ENCODE data around the gene KIAA0232.

Gene KIAA0232

DNA sequence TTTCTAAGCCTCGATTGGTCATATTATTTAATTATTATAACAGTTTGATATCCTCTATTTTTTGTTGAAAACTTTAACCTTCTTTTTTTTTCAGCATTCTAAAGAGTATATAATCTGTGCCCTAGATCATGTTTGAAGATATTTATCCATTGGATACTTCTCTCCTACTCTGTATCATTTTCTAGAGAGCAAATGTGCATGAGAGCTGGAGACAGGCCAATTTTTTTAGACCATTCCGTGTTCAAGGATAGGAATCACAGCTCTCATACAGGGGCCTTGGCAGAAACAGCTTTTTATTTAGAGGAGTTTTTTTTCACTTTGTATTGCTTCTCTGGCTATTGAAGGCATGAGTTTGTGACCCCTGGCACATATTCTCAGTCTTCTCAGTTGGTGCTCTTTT lies 69.4 kb downstream of the KIAA0232 start:
- DNase-seq = no peak

DNA sequence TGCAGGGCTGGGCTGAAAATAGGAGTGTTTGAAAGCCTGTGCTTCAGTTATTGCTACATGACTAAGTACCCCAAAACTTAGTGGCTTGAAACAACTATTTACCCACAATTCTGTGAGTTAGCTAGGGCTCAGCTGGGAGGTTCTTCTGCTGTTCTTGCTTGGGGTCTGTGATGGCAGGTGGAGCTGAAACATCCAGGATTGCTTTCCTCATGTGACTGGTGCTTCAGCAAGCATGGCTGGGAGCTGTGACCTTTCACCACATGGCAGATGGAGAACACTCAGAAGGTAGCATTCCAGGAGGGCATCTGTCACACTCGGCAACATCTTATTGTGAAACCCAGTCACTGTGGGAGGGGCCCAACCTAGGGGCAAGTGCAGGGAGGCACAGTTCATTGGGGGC lies 70.1 kb downstream of the KIAA0232 start:
- DNase-seq = no peak

DNA sequence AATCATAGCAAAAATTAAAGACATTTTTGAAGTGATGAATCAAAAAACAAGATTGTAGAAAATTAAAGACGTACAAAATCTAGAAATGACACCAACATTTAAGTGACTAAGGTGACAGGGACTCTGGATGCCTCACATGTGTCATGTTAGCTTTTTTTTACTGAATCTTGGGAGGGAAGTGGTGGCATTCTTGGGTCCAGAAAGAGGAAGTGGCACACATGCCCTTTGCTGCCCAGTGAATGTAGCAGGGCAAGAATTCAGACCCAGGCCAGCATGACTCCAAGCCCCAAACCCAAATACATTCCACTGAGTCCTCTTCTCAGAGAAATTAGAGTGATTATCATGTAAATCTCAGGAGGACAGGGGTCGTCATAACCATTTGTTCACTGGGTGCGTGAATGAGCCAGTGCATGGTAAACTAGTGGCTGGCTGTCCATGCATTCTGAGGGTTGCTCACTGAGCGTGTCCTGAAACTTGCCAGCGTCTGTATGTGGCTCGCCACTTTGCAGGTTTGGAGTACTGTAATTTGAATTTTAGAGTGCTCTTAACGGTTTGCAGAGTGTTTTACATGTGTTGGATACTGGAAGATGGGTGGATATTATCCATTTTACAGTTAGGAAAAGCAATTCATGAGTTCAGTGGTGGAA lies 71.7 kb downstream of the KIAA0232 start:
- DNase-seq = no peak

DNA sequence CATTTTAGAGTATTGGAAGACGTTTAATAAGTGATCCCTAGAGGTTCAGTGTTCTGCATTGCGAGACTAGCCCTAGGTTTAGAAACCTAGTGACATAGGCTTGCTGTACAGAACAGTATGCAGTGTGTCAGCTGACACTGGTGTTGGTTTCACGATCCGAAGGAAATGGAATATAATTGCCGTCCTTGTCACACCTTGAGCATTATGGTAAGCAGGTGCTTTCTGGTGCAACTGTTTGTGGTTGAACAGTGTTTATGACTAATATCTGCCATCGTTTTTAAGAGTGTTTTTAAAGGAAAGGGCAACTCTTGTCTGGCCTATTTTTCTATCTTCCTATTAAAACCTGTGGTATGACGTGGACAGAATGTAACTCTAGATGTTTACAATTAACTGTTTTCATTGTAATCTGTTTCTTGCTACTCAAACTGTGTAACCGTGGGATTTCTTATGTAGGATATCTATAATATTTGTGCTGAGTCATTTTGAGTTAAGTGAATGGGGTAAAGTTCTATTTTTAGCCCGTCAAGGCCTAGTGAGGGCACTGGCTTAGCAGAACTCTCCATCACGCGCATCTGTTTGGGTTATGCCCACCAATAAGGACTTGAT lies 73.3 kb downstream of the KIAA0232 start:
- peak; percentile 29 for DNase-seq

DNA sequence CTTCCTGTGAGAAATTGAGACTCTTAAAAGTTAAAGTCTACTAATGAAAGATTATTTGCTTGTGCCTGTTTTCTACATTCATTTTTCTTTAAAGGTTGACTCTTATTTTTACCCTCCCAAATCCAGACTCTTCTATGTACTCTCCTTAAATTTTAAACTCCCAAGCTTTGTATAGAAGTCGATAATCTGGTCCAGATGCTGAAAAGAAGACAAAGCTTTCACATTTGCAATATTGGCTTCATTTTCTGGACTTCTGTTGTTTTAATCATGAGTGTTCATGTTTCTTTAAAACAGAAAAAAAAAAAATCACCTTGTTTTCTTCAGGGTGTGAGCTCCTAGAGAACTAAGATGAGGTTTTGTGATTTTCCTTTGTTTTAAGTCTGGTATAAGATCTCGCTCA lies 73.9 kb downstream of the KIAA0232 start:
- no peak for DNase-seq

DNA sequence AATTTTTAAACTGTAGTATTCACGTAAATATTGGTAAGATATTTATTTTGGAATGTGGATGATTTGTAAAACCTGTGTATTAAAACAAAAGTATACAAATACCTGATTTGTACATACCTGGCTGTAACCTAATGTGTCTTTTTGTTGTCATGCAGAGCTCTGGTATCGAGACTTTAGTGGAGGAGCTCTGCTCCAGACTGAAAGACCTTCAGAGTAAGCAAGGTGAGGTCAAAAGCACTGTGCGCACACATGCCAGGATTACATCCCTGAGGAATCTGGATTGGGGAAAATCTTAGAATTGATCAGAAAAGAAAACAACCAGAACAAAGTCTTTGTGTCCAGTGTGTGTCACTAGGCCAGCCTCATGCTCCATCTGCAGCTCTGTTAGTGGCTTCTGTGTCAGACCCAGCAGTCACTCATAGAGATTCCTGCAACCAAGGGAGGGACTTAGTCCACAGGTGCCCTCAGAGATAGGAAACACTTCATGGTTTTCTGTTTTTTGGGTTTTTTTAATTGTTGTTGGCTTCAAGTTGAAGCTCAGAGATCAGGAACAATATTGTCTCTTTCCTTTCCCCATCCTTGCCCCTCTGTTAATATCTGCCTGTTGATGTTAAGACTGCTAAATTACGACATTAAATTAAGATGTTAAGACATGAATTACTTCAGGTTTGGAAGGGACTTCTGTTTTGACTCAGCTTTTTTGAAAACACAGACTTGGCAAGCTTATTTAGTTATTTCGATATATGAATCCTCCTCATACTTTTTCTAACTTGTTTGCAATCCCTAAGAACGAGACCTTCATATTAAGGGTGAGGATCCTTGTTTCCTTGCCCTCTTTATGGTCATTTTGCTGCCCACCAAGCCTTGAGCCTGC lies 74.7 kb downstream of the KIAA0232 start:
- no peak for DNase-seq

DNA sequence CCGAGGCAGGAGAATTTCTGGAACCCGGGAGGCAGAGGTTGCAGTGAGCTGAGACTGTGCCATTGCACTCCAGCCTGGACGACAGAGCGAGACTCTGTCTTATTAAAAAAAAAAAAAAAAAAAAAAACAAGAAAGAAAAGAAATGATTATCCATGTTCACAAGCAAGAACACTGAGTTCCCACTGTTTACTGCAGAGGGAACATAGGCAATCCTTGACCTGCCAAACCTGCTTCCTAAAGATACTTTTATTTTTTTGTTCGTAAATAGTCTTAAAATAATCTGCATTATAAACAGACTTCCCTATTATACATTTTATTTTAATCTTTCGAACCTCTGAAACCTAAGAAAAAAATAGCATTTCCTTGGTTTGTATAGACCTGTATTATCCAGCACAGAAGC lies 76.5 kb downstream of the KIAA0232 start:
- DNase-seq = no peak

DNA sequence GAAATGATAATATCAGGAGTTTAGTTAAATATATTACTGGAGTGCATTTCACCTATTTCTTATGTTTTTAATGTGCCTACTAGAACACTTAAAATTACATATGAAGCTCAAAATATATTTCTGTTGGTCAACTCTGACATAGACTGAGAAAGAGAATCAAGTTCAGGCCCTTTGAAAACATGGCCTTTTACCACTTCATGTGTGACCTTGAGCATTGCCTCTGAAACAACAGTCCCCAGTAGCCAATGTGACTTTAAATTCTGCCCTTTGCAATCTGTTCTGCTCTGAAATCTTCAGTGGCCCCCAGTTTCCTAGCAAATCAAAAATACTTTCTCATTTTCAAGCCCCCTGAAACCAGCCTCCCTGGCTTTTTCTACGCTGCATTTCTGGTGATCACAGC lies 77.0 kb downstream of the KIAA0232 start:
- DNase-seq = no peak

DNA sequence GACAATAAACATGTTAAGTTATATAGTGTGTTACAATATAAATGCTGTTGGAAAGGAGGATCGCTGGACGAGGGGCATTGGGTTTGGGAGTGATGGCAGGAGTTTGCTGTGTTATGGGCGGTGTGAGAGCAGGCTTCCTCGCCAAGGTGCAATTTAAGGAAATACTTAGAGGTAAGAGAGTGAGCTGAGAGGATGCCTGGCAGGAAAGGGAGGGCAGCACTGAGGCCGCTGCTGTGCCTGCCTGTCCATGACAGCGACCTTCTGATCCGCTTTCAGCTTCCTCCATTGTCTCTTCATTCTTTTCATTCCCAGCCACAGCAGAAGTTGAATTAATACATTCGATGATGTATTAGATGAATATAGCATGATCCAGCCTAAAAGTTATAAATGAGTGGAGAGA lies 85.9 kb downstream of the KIAA0232 start:
- no peak for DNase-seq

DNA sequence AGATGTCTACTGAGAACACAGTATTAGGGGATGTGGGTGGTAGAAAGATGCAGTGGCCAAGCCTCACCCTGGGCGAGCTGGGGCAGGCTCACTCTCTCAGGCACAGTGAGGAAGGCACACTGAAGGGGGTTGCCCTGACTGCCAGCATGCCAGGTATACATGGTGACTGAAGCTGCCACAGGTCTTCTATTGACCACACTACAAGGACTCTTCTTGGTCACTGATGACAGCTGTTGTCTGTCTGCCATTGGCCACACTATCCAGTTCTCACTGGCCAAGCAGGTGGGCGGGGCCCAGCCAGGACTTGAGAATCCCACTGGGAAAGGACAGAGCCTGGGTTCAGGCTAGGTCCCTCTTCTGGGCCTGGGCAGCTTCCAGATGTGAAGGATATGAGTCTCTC lies 87.4 kb downstream of the KIAA0232 start:
- no peak for DNase-seq

DNA sequence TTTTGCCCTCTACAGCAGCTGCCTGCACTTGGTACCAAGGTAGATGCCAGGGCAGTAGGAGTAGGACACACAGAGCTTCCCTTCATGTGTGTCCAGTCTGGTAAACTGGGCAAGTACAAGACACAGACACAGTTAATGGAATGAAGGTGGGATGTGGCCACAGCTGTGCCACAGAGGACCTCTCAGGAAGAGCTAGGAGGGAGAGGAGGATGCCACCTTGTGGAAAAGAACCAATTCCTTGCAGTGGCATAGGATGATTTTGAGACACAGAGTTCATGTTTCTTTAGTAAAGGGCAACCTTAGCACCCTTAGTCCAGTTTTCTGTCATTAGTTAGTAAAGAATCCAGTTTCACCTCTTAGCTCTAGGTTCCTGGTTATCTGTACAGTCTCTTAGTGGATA lies 90.8 kb downstream of the KIAA0232 start:
- DNase-seq = no peak

DNA sequence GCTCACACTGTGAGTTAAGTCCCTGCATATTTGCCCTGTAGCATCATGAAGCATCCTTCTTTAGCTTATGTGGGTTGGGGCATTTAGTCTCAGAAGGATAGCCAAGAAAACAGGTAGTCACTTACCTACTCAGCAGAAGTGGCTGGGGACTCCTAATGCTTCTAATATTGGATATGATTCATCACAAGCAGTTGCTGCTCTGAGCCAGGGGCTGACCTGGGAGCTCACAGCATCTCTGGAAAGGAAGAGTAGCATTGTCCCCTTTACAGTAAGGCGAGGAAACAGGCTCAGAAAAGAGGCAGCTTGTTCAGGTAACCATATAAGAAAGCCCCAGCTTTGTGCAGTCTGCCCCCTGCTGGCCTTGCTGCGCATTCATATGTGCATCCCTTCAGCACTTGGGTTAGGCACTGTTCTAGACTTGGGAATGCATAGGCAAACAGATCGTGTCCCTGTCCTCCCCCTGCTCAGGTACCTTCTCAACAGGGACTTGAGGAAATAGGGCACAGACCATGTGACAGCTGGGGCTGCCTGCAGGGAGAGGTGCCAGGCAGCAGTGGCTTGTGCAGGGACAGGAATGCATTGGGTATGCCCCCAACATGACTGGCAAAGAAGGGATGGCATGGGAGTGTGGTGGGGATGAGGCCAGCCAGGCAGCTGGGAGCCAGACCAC lies 91.4 kb downstream of the KIAA0232 start:
- peak; percentile 87 for DNase-seq

DNA sequence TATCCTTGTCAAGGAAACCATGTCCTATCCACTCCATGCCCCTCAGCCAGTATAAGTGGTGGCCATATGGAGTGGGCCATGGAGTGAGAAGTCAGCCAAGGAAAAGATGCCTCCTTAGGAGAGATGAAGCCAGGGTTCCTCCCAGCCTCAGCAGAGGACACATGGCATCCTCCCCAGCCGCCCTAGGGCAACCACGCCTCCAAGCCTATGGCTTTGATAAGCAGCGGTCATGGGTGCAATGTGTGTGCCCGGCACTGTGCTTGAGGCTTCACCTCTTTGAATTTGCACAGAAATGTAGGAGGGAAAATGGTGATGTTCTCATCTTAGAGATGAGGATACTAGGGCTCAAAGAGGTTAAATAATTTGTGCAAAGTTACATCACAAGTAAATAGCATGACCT lies 92.5 kb downstream of the KIAA0232 start:
- DNase-seq = no peak

DNA sequence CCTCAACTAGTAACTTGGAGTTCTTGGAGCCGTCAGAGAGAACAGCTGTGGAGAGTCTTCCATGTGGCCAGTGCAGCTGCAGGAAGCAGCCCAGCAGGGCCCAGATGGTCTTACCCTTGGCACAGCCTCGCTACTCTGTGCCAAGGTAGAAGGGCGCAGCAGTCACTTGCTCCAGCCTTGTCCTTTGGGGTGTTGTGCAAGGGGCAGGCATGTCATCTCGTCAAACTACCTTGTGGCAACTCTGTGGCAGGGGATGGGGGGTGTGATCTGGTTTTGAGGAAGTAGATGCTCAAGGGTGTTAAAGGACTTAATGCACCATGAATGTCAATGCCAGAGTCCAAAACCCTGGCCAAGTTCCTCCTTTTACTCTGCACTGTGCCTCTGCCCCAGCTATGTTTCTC lies 92.9 kb downstream of the KIAA0232 start:
- DNase-seq = no peak

DNA sequence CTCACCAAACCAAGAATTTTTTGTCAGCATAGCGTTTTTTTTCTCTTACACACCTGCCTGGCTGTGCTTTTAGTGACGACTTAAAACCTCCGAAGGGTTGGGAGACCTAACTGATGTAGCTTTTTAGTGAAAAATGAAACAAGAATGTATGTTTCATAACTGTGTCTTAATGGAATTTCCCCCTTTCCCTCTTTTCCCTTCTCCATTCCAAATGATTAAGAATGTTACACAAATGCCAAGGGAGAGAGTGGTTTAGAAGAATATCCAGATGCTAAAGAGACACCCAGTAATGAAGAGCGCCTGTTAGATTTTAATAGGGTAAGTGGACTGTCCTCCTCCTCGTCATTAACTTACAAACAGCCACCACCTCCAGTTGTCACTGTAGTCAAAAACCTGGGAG lies 93.9 kb downstream of the KIAA0232 start:
- DNase-seq = no peak

DNA sequence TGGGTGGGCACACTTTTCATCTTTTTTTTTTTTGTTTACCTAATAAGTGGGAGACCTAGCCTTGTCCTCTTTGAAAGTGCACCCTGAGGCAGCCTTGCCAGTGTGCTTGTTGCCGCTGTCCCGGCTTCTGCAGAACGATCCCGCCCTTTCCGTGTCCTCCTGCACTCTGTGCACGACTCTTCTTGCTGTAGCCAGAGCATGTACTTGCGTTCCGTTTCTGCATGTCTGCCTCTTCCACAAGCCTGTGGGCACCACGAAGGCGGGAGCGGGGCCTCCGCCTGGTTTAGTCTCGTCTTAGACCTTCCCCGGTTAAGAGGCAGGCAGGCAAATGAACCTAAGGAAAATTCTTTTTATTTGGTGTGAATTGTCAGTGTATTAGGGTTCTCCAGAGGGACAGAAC lies 94.5 kb downstream of the KIAA0232 start:
- DNase-seq = no peak

DNA sequence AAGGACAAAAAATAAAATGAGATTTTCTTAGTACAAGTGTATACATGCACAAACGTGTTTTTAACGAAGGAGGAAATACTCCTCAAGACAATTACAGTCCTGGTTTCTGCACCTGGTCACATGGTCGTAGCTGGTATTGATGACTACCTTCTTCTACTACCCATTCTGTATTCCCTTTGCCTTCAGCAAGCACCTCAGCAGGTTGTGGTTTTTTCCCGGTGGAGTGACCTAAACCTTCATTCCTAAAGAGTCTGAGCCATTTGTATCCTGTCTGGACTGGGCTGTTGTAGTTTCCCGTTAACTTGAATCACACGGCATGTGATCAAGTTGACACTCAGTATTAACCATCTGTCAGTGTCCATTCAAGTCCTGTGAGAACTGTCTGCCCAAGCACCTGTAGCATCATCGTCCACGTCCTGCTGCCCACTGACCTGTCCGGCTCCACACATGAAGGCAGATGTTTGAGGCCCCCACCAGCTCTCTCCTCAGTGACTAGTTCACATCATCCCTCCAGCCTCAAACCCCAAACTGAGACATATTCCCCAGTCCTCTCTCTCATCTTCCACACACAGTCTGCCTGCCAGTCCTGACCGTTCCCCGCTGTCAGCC lies 96.0 kb downstream of the KIAA0232 start:
- DNase-seq = no peak

DNA sequence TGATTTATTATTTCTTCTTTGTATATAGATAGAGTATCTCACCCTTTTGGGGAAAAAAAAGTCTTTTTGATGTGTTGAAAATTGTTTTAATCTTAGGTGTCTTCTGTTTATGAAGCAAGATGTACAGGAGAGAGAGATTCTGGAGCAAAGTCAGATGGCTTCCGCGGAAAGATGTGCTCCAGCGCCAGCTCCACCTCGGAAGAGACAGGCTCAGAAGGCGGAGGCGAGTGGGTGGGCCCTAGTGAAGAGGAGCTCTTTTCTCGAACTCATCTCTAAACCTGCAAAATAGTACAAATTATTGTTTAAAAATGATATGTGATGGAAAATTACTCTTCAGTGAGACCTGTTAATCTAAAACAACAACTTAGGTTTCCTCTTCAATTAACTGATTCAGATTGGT lies 98.2 kb downstream of the KIAA0232 start:
- no peak for DNase-seq

DNA sequence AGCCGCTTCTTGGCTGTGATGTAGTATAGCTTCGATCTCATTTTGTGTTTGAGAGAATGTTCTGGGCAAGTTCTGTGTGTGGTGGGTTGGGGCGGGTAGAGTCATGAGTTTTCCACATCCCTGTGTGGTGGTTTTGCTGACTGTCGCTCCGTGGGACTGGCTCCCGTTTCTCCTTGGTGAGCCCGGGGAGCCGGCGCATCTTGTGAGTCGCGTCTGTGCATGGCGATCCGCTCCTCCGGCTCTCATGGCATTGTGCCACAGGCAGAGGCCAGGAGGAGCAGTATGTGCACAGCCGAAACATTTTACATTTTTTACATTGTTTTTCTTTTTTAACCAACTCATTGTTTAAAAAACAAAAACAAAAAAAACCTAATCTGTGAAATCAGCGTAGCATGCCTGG lies 99.4 kb downstream of the KIAA0232 start:
- DNase-seq = no peak

DNA sequence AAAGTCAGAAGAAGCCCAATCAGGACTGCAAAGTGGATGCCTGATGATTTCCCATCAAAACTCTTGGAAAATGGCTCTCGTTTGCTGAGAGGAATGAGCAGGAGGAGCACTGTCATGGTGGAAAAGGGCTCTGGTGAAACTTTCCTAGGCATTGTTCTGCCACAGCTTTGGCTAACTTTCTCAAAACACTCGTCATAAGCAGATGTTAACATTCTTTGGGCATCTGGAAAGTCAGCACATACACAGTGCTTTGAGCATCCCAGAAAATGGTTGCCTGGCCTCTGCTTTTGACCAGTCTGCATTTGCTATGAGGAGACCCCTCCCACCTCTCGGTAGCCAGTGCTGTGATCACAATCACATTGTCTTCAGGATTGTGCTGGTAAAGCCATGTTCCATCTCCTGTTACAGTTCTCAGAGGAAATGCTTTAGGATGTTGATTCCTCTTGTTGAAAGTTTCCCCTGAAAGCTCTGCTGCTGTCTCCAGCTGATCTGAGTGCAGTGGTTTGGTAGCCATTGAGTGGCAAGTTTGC lies 101.9 kb downstream of the KIAA0232 start:
- no peak for DNase-seq

DNA sequence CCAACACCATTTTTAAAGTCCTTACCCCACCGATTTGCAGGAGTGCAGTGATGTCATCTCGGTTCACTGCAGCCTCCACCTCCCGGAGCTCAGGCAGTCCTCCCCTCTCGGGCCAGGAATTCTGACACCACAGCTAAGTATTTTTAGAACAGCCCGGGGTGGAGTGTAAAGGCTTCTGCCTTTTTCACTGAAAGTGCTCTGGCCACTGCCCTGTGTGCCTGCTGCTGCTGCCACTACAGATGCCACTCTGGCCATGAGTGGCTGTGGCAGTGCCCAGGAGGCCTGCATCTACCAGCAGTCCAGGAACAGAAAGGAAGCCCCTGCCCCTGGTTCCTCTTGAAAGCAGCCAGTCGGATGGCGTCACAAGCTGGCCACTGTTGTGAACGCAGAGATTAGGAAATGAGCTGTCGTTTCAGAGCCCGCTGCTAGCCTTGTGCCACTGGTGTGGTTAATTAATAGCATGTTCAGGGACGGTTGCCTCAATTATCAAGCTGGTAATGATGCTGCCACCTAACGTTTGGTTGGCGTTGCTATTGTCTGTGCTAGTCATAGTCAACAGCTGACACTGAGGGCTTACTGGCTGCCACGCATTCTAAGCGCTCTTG lies 103.5 kb downstream of the KIAA0232 start:
- DNase-seq = no peak

DNA sequence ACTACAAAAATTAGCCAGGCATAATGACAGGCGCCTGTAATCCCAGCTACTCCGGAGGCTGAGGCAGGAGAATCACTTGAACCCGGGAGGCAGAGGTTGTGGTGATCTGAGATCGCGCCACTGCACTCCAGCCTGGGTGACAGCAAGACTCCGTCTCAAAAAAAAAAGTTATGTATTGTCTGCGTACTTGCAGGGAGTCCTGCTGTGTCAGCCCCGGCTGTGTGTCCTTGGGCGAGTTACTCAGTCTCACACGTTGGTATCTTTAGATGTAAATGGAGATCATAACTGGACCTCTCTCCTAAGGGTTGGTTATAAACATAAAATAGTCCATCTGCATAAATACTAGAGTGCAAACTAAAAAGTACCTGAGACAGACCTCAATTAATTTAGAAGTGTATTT lies 104.4 kb downstream of the KIAA0232 start:
- DNase-seq = no peak

All from stimulated activated CD4-positive, alpha-beta T cell treated with anti-CD3 and anti-CD28 coated beads, Interleukin-15, amount 100 ng/mL, for 24 hours (primary cell).